LNCaP clone FGC (cell line): ENCODE data around the gene UNC13A.

Experiments
- DNase-seq: peaks from one replicate; pipeline ENCODE4 v3.0.0-alpha.2; 2011; ENCODE audit warnings: low read depth
- H3K4me3 ChIP-seq: 2 replicates; pipeline ENCODE4 v1.5.1; 2011; ENCODE audit warnings: mild to moderate bottlenecking, low read depth, low read length, control low read depth
- CTCF ChIP-seq: IDR thresholded peaks from 2 replicates; pipeline ENCODE4 v1.5.1; 2012; ENCODE audit warnings: mild to moderate bottlenecking; ENCODE audit not compliant: control insufficient read depth, insufficient read depth; ENCODE audit errors: extremely low read depth

Gene UNC13A

GRCh38 chr19:17687141-17687856 is 855 bp downstream of the UNC13A start:
- H3K4me3 ChIP-seq: no peak overlapping the region
- no peak for TF ChIP-seq CTCF

GRCh38 chr19:17686592-17687024 is 1.5 kb downstream of the UNC13A start:
- no peak overlapping the region for H3K4me3 ChIP-seq
- no peak for DNase-seq
- no peak for TF ChIP-seq CTCF

More at GRCh38 chr19:17687141-17687856, 855 bp downstream of the UNC13A start:
- no peak for DNase-seq

GRCh38 chr19:17686023-17686521 is 2.1 kb downstream of the UNC13A start:
- no peak overlapping the region for H3K4me3 ChIP-seq
- no peak for DNase-seq
- TF ChIP-seq CTCF: no peak

- TF ChIP-seq CTCF: no peak
- no peak overlapping the region for H3K4me3 ChIP-seq
- DNase-seq: no peak
Observed at GRCh38 chr19:17685451-17686022, 2.6 kb downstream of the UNC13A start.

GRCh38 chr19:17684256-17684655 is 3.9 kb downstream of the UNC13A start:
- no peak for TF ChIP-seq CTCF
- no peak overlapping the region for H3K4me3 ChIP-seq
- no peak for DNase-seq

GRCh38 chr19:17683078-17683477 is 5.1 kb downstream of the UNC13A start:
- H3K4me3 ChIP-seq: no peak overlapping the region
- no peak for TF ChIP-seq CTCF
- no peak for DNase-seq
